Hindlimb muscle (tissue), 1 donor: ENCODE data around the gene COMMD4. TPM values are rescaled to one million over a fixed set of nuclear protein-coding genes. Genes with fewer than 3 reads are reported as not detected.
"Not testable (repeated sequence)": the region's sequence is repeated elsewhere in the genome, so short reads cannot be mapped to it uniquely, and the experiment has no call there.

ENCODE experiments used
- DNase-seq: peaks from one replicate; pipeline ENCODE4 v3.0.0-alpha.2; 2013
- polyA plus RNA-seq: library from polyadenylated mRNA; unstranded; fragments of 120-200 nt; gene quantifications from one replicate; pipeline ENCODE4 v1.2.1, GENCODE V29; 2013; ENCODE audit not compliant: insufficient read length

COMMD4 gene
- polyA plus RNA-seq, 1 donor, result 39.2 TPM

- not testable (repeated sequence) for DNase-seq
Measured at GRCh38 chr15:75333654-75334419, 2.0 kb upstream of the COMMD4 start.

GRCh38 chr15:75335313-75335704 lies 554 bp upstream of the COMMD4 start:
- DNase-seq, result no peak

GRCh38 chr15:75338661-75339240 lies 2.9 kb downstream of the COMMD4 start:
- DNase-seq, result no peak

- no peak for DNase-seq
Measured at GRCh38 chr15:75339531-75340240, 3.8 kb downstream of the COMMD4 start.

- no peak for DNase-seq
Measured at GRCh38 chr15:75342221-75342620, 6.4 kb downstream of the COMMD4 start.

- not testable (repeated sequence) for DNase-seq
Measured at GRCh38 chr15:75343953-75344352, 8.1 kb downstream of the COMMD4 start.

GRCh38 chr15:75346796-75347221 lies 10.9 kb downstream of the COMMD4 start, which contains the start of gene NEIL1:
NEIL1 (plus strand) TSS chr15:75347039; CDS start chr15:75348906, 1,867 bp downstream.
- DNase-seq, result no peak

- DNase-seq, result no peak
Measured at GRCh38 chr15:75347222-75348033, 11.6 kb downstream of the COMMD4 start.

GRCh38 chr15:75348034-75348561 lies 12.2 kb downstream of the COMMD4 start:
- DNase-seq, result no peak

- no peak for DNase-seq
Measured at GRCh38 chr15:75348562-75349350, 12.9 kb downstream of the COMMD4 start.

- not testable (repeated sequence) for DNase-seq
Measured at GRCh38 chr15:75349351-75349669, 13.4 kb downstream of the COMMD4 start.

- no peak for DNase-seq
Measured at GRCh38 chr15:75349851-75350588, 14.2 kb downstream of the COMMD4 start.

GRCh38 chr15:75350601-75351361 lies 14.9 kb downstream of the COMMD4 start:
- no peak for DNase-seq

GRCh38 chr15:75352186-75353080 lies 16.6 kb downstream of the COMMD4 start:
- DNase-seq, result no peak

GRCh38 chr15:75353604-75354003 lies 17.7 kb downstream of the COMMD4 start:
- no peak for DNase-seq

GRCh38 chr15:75354454-75354853 lies 18.6 kb downstream of the COMMD4 start:
- DNase-seq, result no peak

GRCh38 chr15:75355369-75355768 lies 19.5 kb downstream of the COMMD4 start:
- DNase-seq, result no peak

GRCh38 chr15:75356006-75356405 lies 20.1 kb downstream of the COMMD4 start:
- no peak for DNase-seq

- no peak for DNase-seq
Measured at GRCh38 chr15:75356517-75356916, 20.7 kb downstream of the COMMD4 start.
